H1 (cell line): ENCODE measurements around the gene GGA2. TPM values are rescaled to one million over a fixed set of nuclear protein-coding genes. Genes with fewer than 3 reads are reported as not detected.

Source experiments
- CEBPB ChIP-seq: IDR thresholded peaks from 2 replicates; pipeline ENCODE4 v1.6.1; 2012; ENCODE audit warnings: low read depth, low read length
- CHD7 ChIP-seq: fragments of 300-600 bp; sonication (generic); IDR thresholded peaks from 2 replicates; pipeline ENCODE4 v1.7.1; 2012; ENCODE audit warnings: low read length, moderate library complexity, mild to moderate bottlenecking, inconsistent platforms; ENCODE audit not compliant: insufficient replicate concordance
- EP300 ChIP-seq, 2 experiments: IDR thresholded peaks; 1 replicate in 1 of 2; 2 replicates in 1 of 2; pipeline ENCODE4 v1.6.1; 2011 to 2012; ENCODE audit warnings: low read depth in 2 of 2, low read length in 2 of 2, mild to moderate bottlenecking in 2 of 2, borderline replicate concordance in 1 of 2, inconsistent platforms in 1 of 2, moderate library complexity in 1 of 2
- GABPA ChIP-seq: IDR thresholded peaks from 2 replicates; pipeline ENCODE4 v1.6.1; 2011; ENCODE audit warnings: mild to moderate bottlenecking, low read length, moderate library complexity, borderline replicate concordance; ENCODE audit not compliant: insufficient read depth
- RBBP5 ChIP-seq: IDR thresholded peaks from 2 replicates; pipeline ENCODE4 v1.7.1; 2012; ENCODE audit warnings: low read depth, mild to moderate bottlenecking, inconsistent platforms, low read length, moderate library complexity, borderline replicate concordance
- TBP ChIP-seq: IDR thresholded peaks from 2 replicates; pipeline ENCODE4 v1.6.1; 2011; ENCODE audit warnings: low read depth, low read length, improper control_type of control experiment
- polyA plus RNA-seq, 7 experiments: library from polyadenylated mRNA; depleted of rRNA in 3 of 7; stranded (reverse) in 5 of 7; unstranded in 2 of 7; fragments of >200 nt in 5 of 7; fragments of 200-250 nt in 2 of 7; gene quantifications; 1 replicate in 5 of 7; 2 replicates in 1 of 7; 4 replicates in 1 of 7; pipeline versions ENCODE4 v1.2.1 to v1.2.3, GENCODE V29; 2011 to 2013; ENCODE audit warnings: missing spikeins in 2 of 7, mixed read lengths in 2 of 7
- total RNA-seq: library from RNA; stranded (reverse); fragmentation: NEBNext Ultra II Directional; extraction: Animal tissue kit (Norgen Biotek cat#: 25700); gene quantifications from 2 replicates; pipeline ENCODE4 v1.2.1, GENCODE V29; 2021

GGA2 gene
- total and polyA plus RNA-seq, 2 of the 8 experiments (the other 6 are each of a cell fraction or from before 2014, with no cell fraction given), result 65.8 to 114 TPM

- TF ChIP-seq CHD7 (no peak), CEBPB (no peak), EP300 (IDR thresholded peaks at IDR 0.05; ENCODE audit: borderline replicate concordance in 1 of 2, low read depth in 2 of 2, low read length in 2 of 2) (0 out of 3 replicates have a peak, but pooled peaks of 1 of the 2 experiments have one; percentile 11), RBBP5 (0 out of 2 replicates have a peak, but pooled peaks have one; percentile 27), GABPA (peak; percentile 57; the same call in 1 of the 2 replicates), TBP (peak; percentile 52)
Measured at GRCh38 chr16:23556881-23557778, 46.8 kb upstream of the GGA2 start, which contains the start of the genes EARS2 and UBFD1 (continued).
